ENCODE results near the gene GUCA2B.

Gene GUCA2B

DNA sequence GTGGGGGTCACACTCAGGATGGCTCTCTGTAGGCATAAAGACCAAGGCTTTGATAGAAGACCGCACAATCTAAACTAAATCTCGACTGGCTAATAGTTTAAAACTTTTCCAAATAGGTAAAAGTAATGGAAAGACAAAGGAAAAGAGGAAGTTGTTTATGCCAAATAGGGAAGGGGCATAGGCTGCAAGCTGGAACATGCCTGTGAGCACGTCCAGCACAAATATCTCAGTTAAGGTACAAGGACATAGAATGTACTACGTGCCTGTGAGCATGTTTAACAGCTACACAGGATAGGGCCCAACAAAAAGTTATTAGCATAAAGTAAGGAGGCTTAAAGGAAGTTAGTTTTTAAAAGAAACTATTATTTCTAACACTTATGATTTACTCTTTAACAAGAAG is 38.9 kb downstream of the GUCA2B start:
- no peak for DNase-seq

GRCh38 chr1:42195841-42196240 is 42.6 kb downstream of the GUCA2B start:
- DNase-seq: no peak

GRCh38 chr1:42198251-42198650 is 45.0 kb downstream of the GUCA2B start:
- no peak for DNase-seq

DNA sequence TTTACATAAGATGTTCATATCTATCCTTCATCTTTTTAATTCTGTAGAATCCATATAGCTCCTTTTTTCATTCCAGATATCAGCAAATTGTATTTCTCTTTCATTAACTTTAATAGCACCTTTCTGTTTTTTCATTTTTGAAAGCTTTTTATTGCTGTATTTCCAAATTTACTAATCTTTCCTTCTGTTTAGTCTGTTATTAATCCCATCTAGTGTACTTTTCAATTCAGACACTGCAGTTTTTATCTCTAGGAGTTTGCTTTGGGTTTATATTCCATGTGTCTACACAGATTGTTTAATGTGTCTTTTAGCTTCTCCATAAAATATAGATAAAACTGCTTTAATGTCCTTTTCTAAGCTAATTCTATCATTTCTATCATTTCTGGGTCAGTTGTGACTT is 48.8 kb downstream of the GUCA2B start:
- DNase-seq: no peak
